Gastrocnemius medialis (tissue), 4 donors: ENCODE measurements around the gene LMAN2L. TPM values are rescaled to one million over a fixed set of nuclear protein-coding genes. Genes with fewer than 3 reads are reported as not detected.

Source experiments
- ATAC-seq, 2 donors: fragments of 150-250 bp; one replicate each; pipeline ENCODE4 v1.9.1; 2016
- DNase-seq, 2 donors: peaks; one replicate each; pipeline ENCODE4 v3.0.0-alpha.2; 2019
- H3K27ac ChIP-seq, 4 donors: fragments of 200-600 bp; sonication (generic); 1 replicate in 1 of 4; 2 replicates in 3 of 4; pipeline ENCODE4 v1.5.1; 2016 to 2018; ENCODE audit warnings: mild to moderate bottlenecking in 2 of 4, moderate library complexity in 1 of 4
- H3K27me3 ChIP-seq, 3 donors: fragments of 200-600 bp; sonication (generic) in 2 of 3; 1 replicate in 1 of 3; 2 replicates in 2 of 3; pipeline versions ENCODE4 v1.5.1 to v1.6.0; 2016 to 2019; ENCODE audit warnings: mild to moderate bottlenecking in 1 of 3, moderate library complexity in 1 of 3
- H3K36me3 ChIP-seq, 2 donors: fragments of 200-600 bp; sonication (generic) in 1 of 2; one replicate each; pipeline ENCODE4 v1.5.1; 2017 to 2018
- H3K4me1 ChIP-seq, 2 donors: fragments of 200-600 bp; sonication (generic) in 1 of 2; one replicate each; pipeline ENCODE4 v1.5.1; 2016 to 2017; ENCODE audit warnings: mild to moderate bottlenecking in 2 of 2
- H3K4me3 ChIP-seq, 4 donors: fragments of 200-600 bp; sonication (generic) in 3 of 4; 1 replicate in 1 of 4; 2 replicates in 3 of 4; pipeline ENCODE4 v1.5.1; 2016 to 2019; ENCODE audit warnings: mild to moderate bottlenecking in 2 of 4
- H3K9me3 ChIP-seq, 3 donors: fragments of 200-600 bp; sonication (generic) in 2 of 3; 1 replicate in 1 of 3; 2 replicates in 2 of 3; pipeline ENCODE4 v1.5.1; 2016 to 2019
- CTCF ChIP-seq, 5 experiments: fragments of 450-650 bp in 3 of 5; fragments of 200-600 bp in 2 of 5; sonication (generic) in 2 of 5; IDR thresholded peaks in 4 of 5; conservative IDR thresholded peaks in 1 of 5; 1 replicate in 4 of 5; 2 replicates in 1 of 5; pipeline ENCODE4 v1.5.1; 2016 to 2019; ENCODE audit warnings: antibody characterized with exemption in 5 of 5, mild to moderate bottlenecking in 3 of 5, moderate library complexity in 3 of 5
- POLR2A ChIP-seq, 2 donors: fragments of 450-650 bp; IDR thresholded peaks; one replicate each; pipeline ENCODE4 v1.6.1; 2017; ENCODE audit warnings: antibody characterized with exemption in 2 of 2, mild to moderate bottlenecking in 2 of 2, moderate library complexity in 2 of 2
- in situ Hi-C, 4 donors: fragments of 200-750 bp; cut with MboI; loops; one replicate each; pipeline versions ENCODE4 v1.15.0 to v1.8.0; 2017; ENCODE audit warnings: low sequenced_read_pairs in 4 of 4
- intact Hi-C: fragments of 100-400 bp; cut with DNase I; formaldehyde crosslinking; loops from one replicate; pipeline ENCODE4 v1.15.1; 2023; ENCODE audit warnings: low total_unique reads
- total RNA-seq, 4 donors: library from RNA; depleted of rRNA; stranded (reverse); fragments of >200 nt; gene quantifications; one replicate each; pipeline versions ENCODE4 v1.1.0 to v1.2.3, GENCODE V29; 2016

Gene LMAN2L
- total RNA-seq, 4 donors from 2014 or later, result 8.8 to 17.3 (median 16.4) TPM

- H3K4me1 ChIP-seq, result peaks cover 0 to 7% of the 10 kb centered on the region in 2 donors
- H3K36me3 ChIP-seq, result no peaks in the 10 kb centered on the region
- intact Hi-C loops (loop anchor here (10.0 kb wide), 1 partner anchor 1889 kb away; no protein-coding TSS in a partner anchor), in situ Hi-C loops (no loop called here)
- H3K27me3 ChIP-seq, result peaks cover 0 to 12% (median 7%) of the 10 kb centered on the region in 3 donors
- ATAC-seq (no peak), DNase-seq (no peak)
- no peak overlapping the region for H3K27ac ChIP-seq
- TF ChIP-seq CTCF (IDR thresholded peaks at IDR 0.05 in 4 of 5, conservative IDR thresholded peaks at IDR 0.05 in 1 of 5) (no peak), POLR2A (IDR thresholded peaks at IDR 0.05) (no peak)
- H3K4me3 ChIP-seq, result no peak overlapping the region
- no peaks in the 10 kb centered on the region for H3K9me3 ChIP-seq
Observed at GRCh38 chr2:96685577-96686459, 54.0 kb downstream of the LMAN2L start.

- no peaks in the 10 kb centered on the region for H3K36me3 ChIP-seq
- no peak for TF ChIP-seq CTCF (IDR thresholded peaks at IDR 0.05 in 4 of 5, conservative IDR thresholded peaks at IDR 0.05 in 1 of 5)
- TF ChIP-seq POLR2A (IDR thresholded peaks at IDR 0.05), result no peak
- H3K9me3 ChIP-seq, result no peaks in the 10 kb centered on the region
- ATAC-seq (no peak), DNase-seq (no peak)
- H3K27me3 ChIP-seq, result peaks cover 0 to 12% (median 7%) of the 10 kb centered on the region in 3 donors
- intact Hi-C loops, result loop anchor here (10.0 kb wide), 1 partner anchor 1890 kb away; no protein-coding TSS in a partner anchor
- peaks cover 0 to 7% of the 10 kb centered on the region in 2 donors for H3K4me1 ChIP-seq
- in situ Hi-C loops, result no loop called here
- no peak overlapping the region for H3K27ac ChIP-seq
- H3K4me3 ChIP-seq, result no peak overlapping the region
Observed at GRCh38 chr2:96684883-96685576, 54.8 kb downstream of the LMAN2L start.

GRCh38 chr2:96683972-96684820 lies 55.7 kb downstream of the LMAN2L start:
- peaks cover 0 to 12% (median 7%) of the 10 kb centered on the region in 3 donors for H3K27me3 ChIP-seq
- ATAC-seq (no peak), DNase-seq (no peak)
- in situ Hi-C loops (no loop called here), intact Hi-C loops (loop anchor here (10.0 kb wide), 1 partner anchor 1891 kb away; no protein-coding TSS in a partner anchor)
- H3K4me1 ChIP-seq, result peaks cover 0 to 7% of the 10 kb centered on the region in 2 donors
- H3K9me3 ChIP-seq, result no peaks in the 10 kb centered on the region
- H3K36me3 ChIP-seq, result no peaks in the 10 kb centered on the region
- no peak overlapping the region for H3K4me3 ChIP-seq
- TF ChIP-seq POLR2A (IDR thresholded peaks at IDR 0.05) (no peak), CTCF (IDR thresholded peaks at IDR 0.05 in 4 of 5, conservative IDR thresholded peaks at IDR 0.05 in 1 of 5) (no peak)
- no peak overlapping the region for H3K27ac ChIP-seq

GRCh38 chr2:96683307-96683706 lies 56.6 kb downstream of the LMAN2L start:
- no peak for DNase-seq
- Histone ChIP-seq H3K4me3 (no peak overlapping the region), H3K27ac (no peak overlapping the region), H3K9me3 (no peaks in the 10 kb centered on the region), H3K36me3 (no peaks in the 10 kb centered on the region), H3K4me1 (peaks cover 0 to 7% of the 10 kb centered on the region in 2 donors), H3K27me3 (peaks cover 0 to 12% (median 7%) of the 10 kb centered on the region in 3 donors)
- TF ChIP-seq CTCF (IDR thresholded peaks at IDR 0.05 in 4 of 5, conservative IDR thresholded peaks at IDR 0.05 in 1 of 5) (no peak), POLR2A (IDR thresholded peaks at IDR 0.05) (no peak)
- intact Hi-C loops (loop anchor here (10.0 kb wide), 1 partner anchor 1891 kb away; no protein-coding TSS in a partner anchor), in situ Hi-C loops (no loop called here)
- ATAC-seq, result no peak
